Measurements from ENCODE around the gene GLT8D2.

- TF ChIP-seq CTCF (IDR thresholded peaks at IDR 0.05) (no peak), POLR2A (IDR thresholded peaks at IDR 0.05) (no peak), POLR2AphosphoS5 (IDR thresholded peaks at IDR 0.05) (no peak), EP300 (IDR thresholded peaks at IDR 0.05) (no peak)
Observed at GRCh38 chr12:104022786-104023185, 27.2 kb downstream of the GLT8D2 start.
